ENCODE results near the gene CRK.

The CRK gene

DNA sequence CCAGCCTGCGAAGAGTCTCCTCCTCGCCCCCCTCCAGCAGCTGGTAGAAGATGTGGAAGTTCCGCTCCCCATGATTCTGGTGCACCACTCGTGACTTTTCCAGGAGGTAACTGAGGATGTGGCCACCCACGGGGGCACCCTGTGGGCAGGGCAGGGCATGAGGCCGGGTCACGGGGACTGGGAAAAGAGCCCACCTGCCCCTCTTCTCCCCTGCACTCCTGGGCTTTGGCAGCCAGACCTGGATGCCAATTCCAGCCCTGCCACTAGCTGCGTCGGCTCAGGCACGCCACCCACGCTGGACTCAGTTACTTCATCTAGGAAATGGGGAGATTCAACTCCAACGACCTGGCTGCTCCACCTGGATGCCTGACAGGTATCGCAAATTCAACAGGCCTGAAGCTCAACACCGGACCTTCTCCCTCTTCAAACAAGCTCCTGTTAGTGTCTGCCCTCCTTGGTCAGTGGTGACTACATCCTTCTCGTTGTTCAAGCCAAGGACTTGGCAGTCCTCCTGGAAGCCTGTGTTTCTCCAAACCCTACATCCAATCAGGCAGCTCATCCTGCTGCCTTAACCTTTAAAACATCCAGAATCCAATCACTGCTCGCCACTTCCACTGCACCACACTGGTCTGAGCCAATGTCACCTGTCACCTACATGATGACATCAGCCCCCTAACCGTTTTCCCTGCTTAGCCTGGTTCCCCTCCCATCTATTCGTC is 24.9 kb upstream of the CRK start:
- H3K4me1 ChIP-seq (ENCODE audit: control extremely low read depth in 1 of 4, control insufficient read depth in 4 of 4, insufficient read depth in 4 of 4, low read length in 3 of 4): peaks cover 0 to 11% (median 8%) of the 10 kb centered on the region in 4 experiments
- H3K4me3 ChIP-seq (ENCODE audit: control insufficient read depth in 1 of 7, extremely low read depth in 1 of 7, insufficient read depth in 4 of 7, low read depth in 2 of 7, low read length in 6 of 7): no peak overlapping the region
- H3K27ac ChIP-seq (ENCODE audit: insufficient read depth in 1 of 2, low read depth in 1 of 2, low read length in 2 of 2, poor library complexity in 1 of 2, severe bottlenecking in 2 of 2): no peak overlapping the region
- no peak for DNase-seq
- peaks cover 0 to 22% (median 7%) of the 10 kb centered on the region in 5 experiments for H3K27me3 ChIP-seq (replicated peaks in 2 of 5; ENCODE audit: control insufficient read depth in 4 of 5, insufficient read depth in 5 of 5, low read length in 4 of 5)
- ChIA-PET POLR2A (interaction anchor here (1.0 kb wide), 1 partner anchor 14 kb away, joined by 3 read pairs; no protein-coding TSS in a partner anchor), CTCF (interaction anchor here (0.7 to 1.2 kb wide), 2 partner anchors 9 to 29 kb away, joined by 3 to 5 read pairs; no protein-coding TSS in a partner anchor)
- H3K36me3 ChIP-seq (ENCODE audit: control insufficient read depth in 4 of 4, insufficient read depth in 4 of 4, low read length in 3 of 4): no peaks in the 10 kb centered on the region
- WGBS (ENCODE audit: insufficient coverage): 90% methylated on average over 14 of the region's 18 CpGs
- no peaks in the 10 kb centered on the region for H3K9me3 ChIP-seq (ENCODE audit: control extremely low read depth in 1 of 5, control insufficient read depth in 4 of 5, insufficient read depth in 2 of 5, low read depth in 1 of 5, low read length in 4 of 5)

GRCh38 chr17:1478418-1478817 is 22.4 kb upstream of the CRK start:
- DNase-seq: no peak
- H3K4me3 ChIP-seq (ENCODE audit: control insufficient read depth in 1 of 7, extremely low read depth in 1 of 7, insufficient read depth in 4 of 7, low read depth in 2 of 7, low read length in 6 of 7): no peak overlapping the region
- peaks cover 0 to 13% (median 3%) of the 10 kb centered on the region in 5 experiments for H3K27me3 ChIP-seq (replicated peaks in 2 of 5; ENCODE audit: control insufficient read depth in 4 of 5, insufficient read depth in 5 of 5, low read length in 4 of 5)
- no peak overlapping the region for H3K27ac ChIP-seq (ENCODE audit: insufficient read depth in 1 of 2, low read depth in 1 of 2, low read length in 2 of 2, poor library complexity in 1 of 2, severe bottlenecking in 2 of 2)
- ChIA-PET POLR2A (no interaction called here), CTCF (interaction anchor here (1.0 to 1.3 kb wide), 2 partner anchors 37 to 107 kb away, joined by 3 read pairs; partner anchors contain the start of gene INPP5K)
- no peaks in the 10 kb centered on the region for H3K4me1 ChIP-seq (ENCODE audit: control extremely low read depth in 1 of 4, control insufficient read depth in 4 of 4, insufficient read depth in 4 of 4, low read length in 3 of 4)
- H3K9me3 ChIP-seq (ENCODE audit: control extremely low read depth in 1 of 5, control insufficient read depth in 4 of 5, insufficient read depth in 2 of 5, low read depth in 1 of 5, low read length in 4 of 5): no peaks in the 10 kb centered on the region
- no peaks in the 10 kb centered on the region for H3K36me3 ChIP-seq (ENCODE audit: control insufficient read depth in 4 of 4, insufficient read depth in 4 of 4, low read length in 3 of 4)
- 96% methylated on average over 26 of the region's 26 CpGs for WGBS (ENCODE audit: insufficient coverage)

GRCh38 chr17:1475321-1475854 is 19.4 kb upstream of the CRK start:
- H3K27me3 ChIP-seq (replicated peaks in 2 of 5; ENCODE audit: control insufficient read depth in 4 of 5, insufficient read depth in 5 of 5, low read length in 4 of 5): peaks cover 0 to 17% (median 5%) of the 10 kb centered on the region in 5 experiments
- no peak for DNase-seq
- no peaks in the 10 kb centered on the region for H3K9me3 ChIP-seq (ENCODE audit: control extremely low read depth in 1 of 5, control insufficient read depth in 4 of 5, insufficient read depth in 2 of 5, low read depth in 1 of 5, low read length in 4 of 5)
- no peak overlapping the region for H3K27ac ChIP-seq (ENCODE audit: insufficient read depth in 1 of 2, low read depth in 1 of 2, low read length in 2 of 2, poor library complexity in 1 of 2, severe bottlenecking in 2 of 2)
- H3K4me3 ChIP-seq (ENCODE audit: control insufficient read depth in 1 of 7, extremely low read depth in 1 of 7, insufficient read depth in 4 of 7, low read depth in 2 of 7, low read length in 6 of 7): no peak overlapping the region
- no peaks in the 10 kb centered on the region for H3K36me3 ChIP-seq (ENCODE audit: control insufficient read depth in 4 of 4, insufficient read depth in 4 of 4, low read length in 3 of 4)
- 94% methylated on average over 14 of the region's 15 CpGs for WGBS (ENCODE audit: insufficient coverage)
- POLR2A ChIA-PET: no interaction called here
- CTCF ChIA-PET: interaction anchor here (1.4 to 1.6 kb wide), 3 partner anchors 22 to 109 kb away, joined by 3 to 4 read pairs (median 3); no protein-coding TSS in a partner anchor
- H3K4me1 ChIP-seq (ENCODE audit: control extremely low read depth in 1 of 4, control insufficient read depth in 4 of 4, insufficient read depth in 4 of 4, low read length in 3 of 4): peaks cover 0 to 3% (median 1%) of the 10 kb centered on the region in 4 experiments

DNA sequence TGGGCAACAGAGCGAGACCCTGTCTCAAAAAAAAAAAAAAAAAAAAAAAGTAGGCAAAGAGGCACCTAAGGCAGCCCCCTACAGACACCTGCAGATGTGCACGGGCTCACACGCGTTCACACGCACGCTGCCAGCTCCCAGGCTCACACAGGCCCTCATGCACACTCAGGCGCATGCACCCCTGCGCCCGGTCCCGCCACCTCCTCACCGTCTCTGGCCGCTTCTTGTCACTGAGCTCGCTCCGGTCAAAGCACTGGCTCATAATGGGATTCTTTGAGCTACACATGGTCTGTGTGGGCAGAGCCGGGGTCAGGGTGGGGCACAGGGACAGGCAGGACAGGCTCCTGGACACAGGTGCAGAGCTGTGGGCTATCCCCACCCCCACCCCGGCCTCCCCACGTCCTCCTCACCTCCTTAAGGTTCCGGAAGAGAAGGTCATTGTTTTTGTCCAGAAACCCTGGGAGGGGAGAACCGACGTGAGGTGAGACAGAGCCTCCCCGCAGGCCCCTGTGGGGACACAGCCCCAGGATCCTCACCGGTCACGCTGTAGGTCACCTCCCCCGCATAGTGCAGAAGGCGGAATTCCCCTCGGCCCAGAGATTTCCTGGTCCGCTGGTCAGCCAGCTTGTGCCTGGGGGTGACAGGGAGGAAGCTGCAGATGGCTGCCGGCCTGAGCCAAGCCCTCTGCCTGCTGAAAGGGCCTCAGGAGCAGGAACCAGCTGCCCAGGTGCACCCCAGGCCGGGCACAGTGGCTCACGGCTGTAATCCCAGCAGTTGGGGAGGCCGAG is 18.6 kb upstream of the CRK start:
- DNase-seq: no peak
- ChIA-PET POLR2A (no interaction called here), CTCF (interaction anchor here (0.6 to 1.6 kb wide), 4 partner anchors 13 to 109 kb away, joined by 3 to 4 read pairs (median 3); no protein-coding TSS in a partner anchor)
- H3K4me1 ChIP-seq (ENCODE audit: control extremely low read depth in 1 of 4, control insufficient read depth in 4 of 4, insufficient read depth in 4 of 4, low read length in 3 of 4): peaks cover 0 to 7% (median 3%) of the 10 kb centered on the region in 4 experiments
- peaks cover 0 to 16% (median 5%) of the 10 kb centered on the region in 5 experiments for H3K27me3 ChIP-seq (replicated peaks in 2 of 5; ENCODE audit: control insufficient read depth in 4 of 5, insufficient read depth in 5 of 5, low read length in 4 of 5)
- WGBS (ENCODE audit: insufficient coverage): 99% methylated on average over 20 of the region's 31 CpGs
- H3K4me3 ChIP-seq (ENCODE audit: control insufficient read depth in 1 of 7, extremely low read depth in 1 of 7, insufficient read depth in 4 of 7, low read depth in 2 of 7, low read length in 6 of 7): no peak overlapping the region
- no peaks in the 10 kb centered on the region for H3K36me3 ChIP-seq (ENCODE audit: control insufficient read depth in 4 of 4, insufficient read depth in 4 of 4, low read length in 3 of 4)
- peaks cover 0 to under 1% (median 0%) of the 10 kb centered on the region in 5 experiments for H3K9me3 ChIP-seq (ENCODE audit: control extremely low read depth in 1 of 5, control insufficient read depth in 4 of 5, insufficient read depth in 2 of 5, low read depth in 1 of 5, low read length in 4 of 5)
- H3K27ac ChIP-seq (ENCODE audit: insufficient read depth in 1 of 2, low read depth in 1 of 2, low read length in 2 of 2, poor library complexity in 1 of 2, severe bottlenecking in 2 of 2): no peak overlapping the region

- no peak for DNase-seq
Observed at GRCh38 chr17:1473841-1474240, 17.8 kb upstream of the CRK start.

GRCh38 chr17:1473170-1473569 is 17.1 kb upstream of the CRK start:
- Histone ChIP-seq H3K27ac (ENCODE audit: insufficient read depth in 1 of 2, low read depth in 1 of 2, low read length in 2 of 2, poor library complexity in 1 of 2, severe bottlenecking in 2 of 2) (no peak overlapping the region), H3K4me3 (ENCODE audit: control insufficient read depth in 1 of 7, extremely low read depth in 1 of 7, insufficient read depth in 4 of 7, low read depth in 2 of 7, low read length in 6 of 7) (no peak overlapping the region), H3K9me3 (ENCODE audit: control extremely low read depth in 1 of 5, control insufficient read depth in 4 of 5, insufficient read depth in 2 of 5, low read depth in 1 of 5, low read length in 4 of 5) (peaks cover 0 to 14% (median 9%) of the 10 kb centered on the region in 5 experiments), H3K4me1 (ENCODE audit: control extremely low read depth in 1 of 4, control insufficient read depth in 4 of 4, insufficient read depth in 4 of 4, low read length in 3 of 4) (peaks cover 0 to 7% (median 3%) of the 10 kb centered on the region in 4 experiments), H3K36me3 (ENCODE audit: control insufficient read depth in 4 of 4, insufficient read depth in 4 of 4, low read length in 3 of 4) (no peaks in the 10 kb centered on the region), H3K27me3 (replicated peaks in 2 of 5; ENCODE audit: control insufficient read depth in 4 of 5, insufficient read depth in 5 of 5, low read length in 4 of 5) (peaks cover 0 to 21% (median 5%) of the 10 kb centered on the region in 5 experiments)
- ChIA-PET CTCF (interaction anchor here (0.9 to 1.0 kb wide), 3 partner anchors 27 to 108 kb away, joined by 3 to 5 read pairs (median 3); no protein-coding TSS in a partner anchor), POLR2A (interaction anchor here (1.0 kb wide), 1 partner anchor 10 kb away, joined by 8 read pairs; no protein-coding TSS in a partner anchor)
- DNase-seq: peak in 1 of 3 donors; percentile 35
- 60% methylated on average over 2 of the region's 11 CpGs for WGBS (ENCODE audit: insufficient coverage)

More at GRCh38 chr17:1473841-1474240, 17.8 kb upstream of the CRK start:
- ChIA-PET CTCF (interaction anchor here (1.5 kb wide), 1 partner anchor 20 kb away, joined by 4 read pairs; no protein-coding TSS in a partner anchor), POLR2A (no interaction called here)
- H3K27me3 ChIP-seq (replicated peaks in 2 of 5; ENCODE audit: control insufficient read depth in 4 of 5, insufficient read depth in 5 of 5, low read length in 4 of 5): peaks cover 0 to 16% (median 5%) of the 10 kb centered on the region in 5 experiments
- no peak overlapping the region for H3K27ac ChIP-seq (ENCODE audit: insufficient read depth in 1 of 2, low read depth in 1 of 2, low read length in 2 of 2, poor library complexity in 1 of 2, severe bottlenecking in 2 of 2)
- peaks cover 0 to 8% (median 7%) of the 10 kb centered on the region in 5 experiments for H3K9me3 ChIP-seq (ENCODE audit: control extremely low read depth in 1 of 5, control insufficient read depth in 4 of 5, insufficient read depth in 2 of 5, low read depth in 1 of 5, low read length in 4 of 5)
- no peak overlapping the region for H3K4me3 ChIP-seq (ENCODE audit: control insufficient read depth in 1 of 7, extremely low read depth in 1 of 7, insufficient read depth in 4 of 7, low read depth in 2 of 7, low read length in 6 of 7)
- H3K36me3 ChIP-seq (ENCODE audit: control insufficient read depth in 4 of 4, insufficient read depth in 4 of 4, low read length in 3 of 4): no peaks in the 10 kb centered on the region
- 83% methylated on average over 5 of the region's 10 CpGs for WGBS (ENCODE audit: insufficient coverage)
- H3K4me1 ChIP-seq (ENCODE audit: control extremely low read depth in 1 of 4, control insufficient read depth in 4 of 4, insufficient read depth in 4 of 4, low read length in 3 of 4): peaks cover 0 to 7% (median 3%) of the 10 kb centered on the region in 4 experiments
